H9 (cell line): ENCODE measurements around the gene RALA. TPM values are rescaled to one million over a fixed set of nuclear protein-coding genes. Genes with fewer than 3 reads are reported as not detected.

ENCODE experiments used
- DNase-seq: peaks from one replicate; pipeline ENCODE4 v3.0.0-alpha.2; 2017
- H2AFZ ChIP-seq: one replicate; pipeline ENCODE4 v1.6.1; 2013; ENCODE audit warnings: mild to moderate bottlenecking, low read length, control low read depth, moderate library complexity
- H2AK5ac ChIP-seq: 2 replicates; pipeline ENCODE4 v1.6.1; 2013; ENCODE audit warnings: low read length, control low read depth, mixed read lengths; ENCODE audit not compliant: insufficient read length
- H2BK120ac ChIP-seq: one replicate; pipeline ENCODE4 v1.6.1; 2013; ENCODE audit warnings: low read depth, mild to moderate bottlenecking, low read length, control low read depth, inconsistent platforms; ENCODE audit not compliant: poor library complexity, severe bottlenecking
- H2BK12ac ChIP-seq: 2 replicates; pipeline ENCODE4 v1.6.1; 2013; ENCODE audit warnings: low read length, control low read depth, mixed read lengths, low read depth; ENCODE audit not compliant: insufficient read length
- H2BK15ac ChIP-seq: 2 replicates; pipeline ENCODE4 v1.6.1; 2013; ENCODE audit warnings: low read depth, low read length, control low read depth
- H2BK20ac ChIP-seq: one replicate; pipeline ENCODE4 v1.6.1; 2013; ENCODE audit warnings: low read depth, mild to moderate bottlenecking, low read length, control low read depth, inconsistent platforms; ENCODE audit not compliant: poor library complexity, severe bottlenecking
- H2BK5ac ChIP-seq: 2 replicates; pipeline ENCODE4 v1.6.1; 2013; ENCODE audit warnings: low read length, control low read depth, mixed read lengths; ENCODE audit not compliant: insufficient read length
- H3K14ac ChIP-seq: 2 replicates; pipeline ENCODE4 v1.6.1; 2013; ENCODE audit warnings: low read length, control low read depth; ENCODE audit not compliant: insufficient read depth
- H3K18ac ChIP-seq: 2 replicates; pipeline ENCODE4 v1.6.1; 2013; ENCODE audit warnings: low read depth, mild to moderate bottlenecking, mixed read lengths, low read length, control low read depth; ENCODE audit not compliant: insufficient read length
- H3K23ac ChIP-seq: 2 replicates; pipeline ENCODE4 v1.6.1; 2013; ENCODE audit warnings: low read length, control low read depth, mixed read lengths, low read depth; ENCODE audit not compliant: insufficient read length
- H3K23me2 ChIP-seq: 2 replicates; pipeline ENCODE4 v1.6.1; 2013; ENCODE audit warnings: low read depth, mild to moderate bottlenecking, mixed read lengths, low read length, control low read depth; ENCODE audit not compliant: insufficient read length, poor library complexity, severe bottlenecking
- H3K27ac ChIP-seq: 2 replicates; pipeline ENCODE4 v1.5.1; 2013; ENCODE audit warnings: low read length, control low read depth, mixed read lengths, low read depth; ENCODE audit not compliant: insufficient read length
- H3K27me3 ChIP-seq: 2 replicates; pipeline ENCODE4 v1.6.1; 2013; ENCODE audit warnings: low read length, control low read depth, inconsistent platforms; ENCODE audit not compliant: insufficient read depth
- H3K4ac ChIP-seq: 2 replicates; pipeline ENCODE4 v1.6.1; 2013; ENCODE audit warnings: low read depth, mild to moderate bottlenecking, control low read depth, inconsistent platforms, low read length, moderate library complexity
- H3K4me1 ChIP-seq: 2 replicates; pipeline ENCODE4 v1.6.1; 2013; ENCODE audit warnings: low read length, control low read depth, inconsistent platforms; ENCODE audit not compliant: insufficient read depth
- H3K4me2 ChIP-seq: 2 replicates; pipeline ENCODE4 v1.6.1; 2013; ENCODE audit warnings: low read length, control low read depth, mixed read lengths; ENCODE audit not compliant: insufficient read length, insufficient read depth
- H3K56ac ChIP-seq: 2 replicates; pipeline ENCODE4 v1.6.1; 2013; ENCODE audit warnings: low read depth, mild to moderate bottlenecking, mixed read lengths, low read length, control low read depth; ENCODE audit not compliant: insufficient read length
- H3K79me1 ChIP-seq: 2 replicates; pipeline ENCODE4 v1.6.1; 2013; ENCODE audit warnings: low read depth, mild to moderate bottlenecking, moderate library complexity, low read length, control low read depth, inconsistent platforms; ENCODE audit not compliant: insufficient read depth, poor library complexity, severe bottlenecking
- H3K79me2 ChIP-seq: 2 replicates; pipeline ENCODE4 v1.6.1; 2013; ENCODE audit warnings: low read length, control low read depth, inconsistent platforms; ENCODE audit not compliant: insufficient read depth
- H3K9ac ChIP-seq: 2 replicates; pipeline ENCODE4 v1.6.1; 2013; ENCODE audit warnings: low read length, control low read depth, mixed read lengths; ENCODE audit not compliant: insufficient read length; ENCODE audit errors: extremely low read depth
- H3K9me3 ChIP-seq: one replicate; pipeline ENCODE4 v1.6.1; 2013; ENCODE audit warnings: low read depth, low read length, inconsistent platforms; ENCODE audit not compliant: control insufficient read depth
- H3T11ph ChIP-seq: one replicate; pipeline ENCODE4 v1.6.1; 2013; ENCODE audit warnings: mild to moderate bottlenecking, low read length, control low read depth, inconsistent platforms
- H4K20me1 ChIP-seq: one replicate; pipeline ENCODE4 v1.6.1; 2013; ENCODE audit not compliant: control insufficient read depth, insufficient read length, insufficient read depth
- H4K5ac ChIP-seq: 2 replicates; pipeline ENCODE4 v1.6.1; 2013; ENCODE audit warnings: low read depth, mild to moderate bottlenecking, mixed read lengths, low read length, control low read depth; ENCODE audit not compliant: insufficient read length
- H4K8ac ChIP-seq: replicated peaks from 2 replicates; pipeline ENCODE4 v1.6.1; 2013; ENCODE audit warnings: low read length, control low read depth, mixed read lengths, low read depth; ENCODE audit not compliant: insufficient read length
- H4K91ac ChIP-seq: 2 replicates; pipeline ENCODE4 v1.6.1; 2013; ENCODE audit warnings: low read depth, mild to moderate bottlenecking, moderate library complexity, mixed read lengths, low read length, control low read depth; ENCODE audit not compliant: insufficient read length
- H3K27ac Mint-ChIP-seq, 3 experiments: 2 replicates in 2 of 3; 3 replicates in 1 of 3; pipeline ENCODE4 v1.8.0; 2020 to 2021; ENCODE audit warnings: mixed read lengths in 3 of 3, mild to moderate bottlenecking in 1 of 3, moderate library complexity in 1 of 3
- H3K27me3 Mint-ChIP-seq: 2 replicates; pipeline ENCODE4 v1.8.0; 2021; ENCODE audit warnings: low read depth, mild to moderate bottlenecking, moderate library complexity, mixed read lengths
- H3K36me3 Mint-ChIP-seq, 3 experiments: 2 replicates in 2 of 3; 3 replicates in 1 of 3; pipeline ENCODE4 v1.8.0; 2020 to 2021; ENCODE audit warnings: low read depth in 3 of 3, mixed read lengths in 3 of 3; ENCODE audit not compliant: insufficient read depth in 1 of 3
- H3K4me1 Mint-ChIP-seq, 2 experiments: 2 replicates each; pipeline ENCODE4 v1.8.0; 2020; ENCODE audit warnings: mixed read lengths in 2 of 2
- H3K4me3 Mint-ChIP-seq, 2 experiments: 2 replicates in 1 of 2; 3 replicates in 1 of 2; pipeline ENCODE4 v1.8.0; 2020 to 2021; ENCODE audit warnings: mild to moderate bottlenecking in 2 of 2, mixed read lengths in 2 of 2, moderate library complexity in 1 of 2
- H3K9me3 Mint-ChIP-seq, 2 experiments: 2 replicates in 1 of 2; 3 replicates in 1 of 2; pipeline ENCODE4 v1.8.0; 2020; ENCODE audit warnings: mild to moderate bottlenecking in 2 of 2, mixed read lengths in 2 of 2, moderate library complexity in 1 of 2
- CTCF ChIP-seq: fragments of 200-600 bp; sonication (generic); conservative IDR thresholded peaks from 3 replicates; pipeline ENCODE4 v1.8.0; 2021; ENCODE audit warnings: antibody characterized with exemption, mild to moderate bottlenecking
- WGBS: extraction: QIAGEN DNeasy Blood & Tissue Kit; methylation state at CpG from one replicate; pipeline ENCODE4 v1.1.7; 2013; ENCODE audit warnings: missing lambda C conversion rate, low lambda C conversion rate, mixed read lengths; ENCODE audit not compliant: insufficient read length; ENCODE audit errors: extremely low coverage; 5-methylcytosine and 5-hydroxymethylcytosine counted together
- total RNA-seq: library from RNA; stranded (reverse); gene quantifications from 2 replicates; pipeline ENCODE4 v1.2.1, GENCODE V29; 2021

RALA gene
- total RNA-seq, 1 experiment from 2014 or later, result 57.5 TPM

- Histone ChIP-seq H3T11ph (no peak overlapping the region), H4K8ac (no peak overlapping the region), H3K79me2 (peaks cover 9% of the 10 kb centered on the region; the same call in 1 of the 2 replicates), H2BK5ac (no peak overlapping the region), H2AK5ac (no peak overlapping the region), H3K4me1 (no peaks in the 10 kb centered on the region), H3K23me2 (no peaks in the 10 kb centered on the region), H3K4me2 (no peak overlapping the region), H3K27ac (no peak overlapping the region), H4K20me1 (no peaks in the 10 kb centered on the region), H3K27me3 (no peaks in the 10 kb centered on the region), H3K9me3 (no peaks in the 10 kb centered on the region), H2AFZ (no peak overlapping the region), H2BK120ac (no peak overlapping the region), H2BK20ac (no peak overlapping the region), H4K5ac (no peak overlapping the region), H2BK15ac (no peak overlapping the region), H3K18ac (no peak overlapping the region), H3K23ac (no peak overlapping the region), H3K14ac (no peak overlapping the region), H2BK12ac (no peak overlapping the region), H3K56ac (no peak overlapping the region), H3K79me1 (peaks cover 2% of the 10 kb centered on the region), H4K91ac (no peak overlapping the region), H3K4ac (no peak overlapping the region), H3K9ac (no peak overlapping the region)
- H3K36me3 Mint-ChIP-seq, result peaks cover 5 to 15% (median 8%) of the 10 kb centered on the region in 3 experiments; a peak in 6 of 7 replicates
- no peak overlapping the region for H3K27ac Mint-ChIP-seq
- TF ChIP-seq CTCF, result no peak
- peaks cover 4 to 10% of the 10 kb centered on the region in 2 experiments; a peak in 3 of 5 replicates for H3K9me3 Mint-ChIP-seq
- H3K27me3 Mint-ChIP-seq, result no peaks in the 10 kb centered on the region
- no CpG with 5 or more reads among the region's 4 CpGs for WGBS
- H3K4me1 Mint-ChIP-seq, result no peaks in the 10 kb centered on the region
- no peak for DNase-seq
- no peak overlapping the region for H3K4me3 Mint-ChIP-seq
These were observed 27.3 kb downstream of the RALA start for GRCh38 chr7:39650676-39651075.
